A549 (cell line): ENCODE results near the gene CIAPIN1. TPM values are rescaled to one million over a fixed set of nuclear protein-coding genes. Genes with fewer than 3 reads are reported as not detected.

Experiments
- ATAC-seq, 2 experiments: fragments of 200-7000 bp in 1 of 2; fragments of >200 bp in 1 of 2; cut with Nextera tagmentation in 1 of 2; cut with Tn5 transposase in 1 of 2; 3 replicates each; pipeline versions ENCODE4 v1.8.0 to v1.9.1; 2018 to 2020; ENCODE audit warnings: mild to moderate bottlenecking in 1 of 2, moderate library complexity in 1 of 2
- CTCF ChIA-PET: fragments of 300-600 bp; sonication (Branson Sonifier 250); formaldehyde crosslinking; extraction: SDS; loops from one replicate; lab custom pipeline; 2021; ENCODE audit warnings: antibody characterized with exemption, inconsistent platforms; lab: Yijun Ruan, JAX
- POLR2A ChIA-PET: fragments of 350-600 bp; formaldehyde crosslinking; extraction: SDS; loops from one replicate; lab custom pipeline; 2021; ENCODE audit warnings: antibody characterized with exemption, inconsistent platforms; lab: Yijun Ruan, JAX
- DNase-seq, 2 experiments: peaks; one replicate each; pipeline versions ENCODE4 v3.0.0 to v3.0.0-alpha.2; 2011 to 2016; ENCODE audit warnings: low read depth in 1 of 2, low spot score in 1 of 2
- FAIRE-seq: peaks from 2 replicates; lab custom pipeline; 2011; peaks lifted over from hg19 to GRCh38; lab: Jason Lieb, UNC
- H3K27ac ChIP-seq, 2 experiments: fragments of >200 bp; sonication (Bioruptor Twin); formaldehyde crosslinking; 3 replicates each; pipeline ENCODE4 v1.5.1; 2016 to 2017
- H3K4me1 ChIP-seq: fragments of >200 bp; sonication (Bioruptor Twin); formaldehyde crosslinking; 3 replicates; pipeline ENCODE4 v1.6.1; 2016
- H3K4me2 ChIP-seq: fragments of >200 bp; sonication (Bioruptor Twin); formaldehyde crosslinking; 3 replicates; pipeline ENCODE4 v1.6.1; 2016
- H3K4me3 ChIP-seq: fragments of >200 bp; sonication (Bioruptor Twin); formaldehyde crosslinking; 3 replicates; pipeline ENCODE4 v1.5.1; 2016
- H3K9me3 ChIP-seq: fragments of >200 bp; sonication (Bioruptor Twin); formaldehyde crosslinking; 3 replicates; pipeline ENCODE4 v1.6.1; 2016
- CBX2 ChIP-seq: fragments of 200-600 bp; sonication (generic); IDR thresholded peaks from 2 replicates; pipeline ENCODE4 v1.6.1; 2016; ENCODE audit warnings: low read depth, mild to moderate bottlenecking, borderline replicate concordance
- CBX8 ChIP-seq: fragments of 200-600 bp; sonication (generic); IDR thresholded peaks from 2 replicates; pipeline ENCODE4 v1.6.1; 2016
- CHD2 ChIP-seq: fragments of 150-350 bp; IDR thresholded peaks from 2 replicates; pipeline ENCODE4 v1.6.1; 2014; ENCODE audit warnings: low read length; ENCODE audit not compliant: partially characterized antibody
- ELK1 ChIP-seq: fragments of 150-350 bp; IDR thresholded peaks from 2 replicates; pipeline ENCODE4 v1.6.1; 2014; ENCODE audit warnings: low read depth, mild to moderate bottlenecking, low read length
- EP300 ChIP-seq, 2 experiments: fragments of >200 bp; sonication (Bioruptor Twin); formaldehyde crosslinking; IDR thresholded peaks; 2 replicates in 1 of 2; 3 replicates in 1 of 2; pipeline ENCODE4 v1.6.1; 2016 to 2017
- GATA3 ChIP-seq: IDR thresholded peaks from 2 replicates; pipeline ENCODE4 v1.6.1; 2012; ENCODE audit warnings: borderline replicate concordance
- HES2 ChIP-seq: fragments of >200 bp; sonication (Bioruptor Twin); formaldehyde crosslinking; IDR thresholded peaks from 2 replicates; pipeline ENCODE4 v1.6.1; 2016
- HEYL ChIP-seq: fragments of 250-450 bp; sonication (Bioruptor Pico); IDR thresholded peaks from 2 replicates; pipeline ENCODE4 v1.8.0; 2021; ENCODE audit warnings: mild to moderate bottlenecking, moderate library complexity
- KDM1A ChIP-seq: fragments of 200-600 bp; sonication (generic); IDR thresholded peaks from 2 replicates; pipeline ENCODE4 v1.6.1; 2016; ENCODE audit warnings: low read depth, mild to moderate bottlenecking
- KDM5A ChIP-seq: fragments of 200-600 bp; sonication (generic); IDR thresholded peaks from 2 replicates; pipeline ENCODE4 v1.6.1; 2016; ENCODE audit warnings: antibody characterized with exemption, mild to moderate bottlenecking
- MAFK ChIP-seq: fragments of 450-650 bp; IDR thresholded peaks from 2 replicates; pipeline ENCODE4 v1.6.1; 2014; ENCODE audit not compliant: partially characterized antibody
- MAX ChIP-seq: IDR thresholded peaks from 2 replicates; pipeline ENCODE4 v1.6.1; 2012
- MYC ChIP-seq: IDR thresholded peaks from 2 replicates; pipeline ENCODE4 v1.6.1; 2012; ENCODE audit warnings: mild to moderate bottlenecking, inconsistent platforms, low read length, improper control_type of control experiment, borderline replicate concordance
- NFE2L2 ChIP-seq: fragments of 150-350 bp; conservative IDR thresholded peaks from 2 replicates; pipeline ENCODE4 v1.6.1; 2014; ENCODE audit warnings: low read length
- NPAS2 ChIP-seq: fragments of 250-450 bp; sonication (Bioruptor Pico); IDR thresholded peaks from 2 replicates; pipeline ENCODE4 v1.8.0; 2022; ENCODE audit warnings: mild to moderate bottlenecking, moderate library complexity, borderline replicate concordance
- NR3C1 ChIP-seq: fragments of >200 bp; sonication (Bioruptor Twin); formaldehyde crosslinking; IDR thresholded peaks from 3 replicates; pipeline ENCODE4 v1.6.1; 2017
- REST ChIP-seq: fragments of 200-600 bp; sonication (generic); IDR thresholded peaks from 2 replicates; pipeline ENCODE4 v1.6.1; 2016; ENCODE audit warnings: antibody characterized with exemption, mild to moderate bottlenecking, moderate library complexity
- RNF2 ChIP-seq: fragments of 200-600 bp; sonication (generic); IDR thresholded peaks from 2 replicates; pipeline ENCODE4 v1.6.1; 2016; ENCODE audit warnings: low read depth, mild to moderate bottlenecking, antibody characterized with exemption, moderate library complexity, borderline replicate concordance
- SREBF2 ChIP-seq: fragments of 450-650 bp; IDR thresholded peaks from 2 replicates; pipeline ENCODE4 v1.6.1; 2014; ENCODE audit warnings: mild to moderate bottlenecking, moderate library complexity
- TFCP2L1 ChIP-seq: fragments of 250-450 bp; sonication (Bioruptor Pico); IDR thresholded peaks from 2 replicates; pipeline ENCODE4 v1.5.0; 2021; ENCODE audit warnings: mild to moderate bottlenecking
- ZC3H11A ChIP-seq: fragments of 450-650 bp; IDR thresholded peaks from 2 replicates; pipeline ENCODE4 v1.6.1; 2014; ENCODE audit warnings: antibody characterized with exemption, mild to moderate bottlenecking
- ZSCAN20 ChIP-seq: fragments of 250-450 bp; sonication (Bioruptor Pico); IDR thresholded peaks from 2 replicates; pipeline ENCODE4 v1.8.0; 2022; ENCODE audit warnings: mild to moderate bottlenecking, moderate library complexity
- WGBS: methylation state at CpG from one replicate; pipeline ENCODE4 v1.1.6; 2017; ENCODE audit errors: missing lambda C conversion rate; 5-methylcytosine and 5-hydroxymethylcytosine counted together
- polyA plus RNA-seq, 4 experiments: library from polyadenylated mRNA; depleted of rRNA in 3 of 4; stranded (reverse); fragments of >200 nt; fragmentation: RNase III in 1 of 4; extraction: RNeasy Plus Mini Kit Qiagen cat#74134 plus additional on column Dnase treatment in 1 of 4; gene quantifications; 2 replicates in 3 of 4; 3 replicates in 1 of 4; pipeline ENCODE4 v1.2.3, GENCODE V29; 2011 to 2017

CIAPIN1 gene
- polyA plus RNA-seq, 2 of the 4 experiments (the other 2 are of a cell fraction) = 71.5 to 101 TPM

GRCh38 chr16:57386381-57386951, 60.7 kb downstream of the CIAPIN1 start:
- Histone ChIP-seq H3K4me2 (no peak overlapping the region), H3K4me1 (peaks cover 24% of the 10 kb centered on the region), H3K4me3 (no peak overlapping the region), H3K27ac (no peak overlapping the region), H3K9me3 (no peaks in the 10 kb centered on the region)
- ATAC-seq = no peak
- ChIA-PET CTCF (interaction anchor here (0.8 to 1.9 kb wide), 8 partner anchors 9 to 133 kb away, joined by 3 to 6 read pairs (median 4); no protein-coding TSS in a partner anchor), POLR2A (no interaction called here)
- 93% methylated on average over 5 of the region's 5 CpGs for WGBS
- FAIRE-seq = no peak
- no peak for DNase-seq
- TF ChIP-seq HES2 (no peak), RNF2 (no peak), HEYL (CRISPR knock-in tag) (no peak), MYC (no peak), CHD2 (no peak), SREBF2 (no peak), NPAS2 (CRISPR knock-in tag) (no peak), EP300 (IDR thresholded peaks at IDR 0.05) (no peak), REST (no peak), ELK1 (no peak), ZC3H11A (no peak), NFE2L2 (no peak), KDM1A (no peak), CBX8 (no peak), KDM5A (no peak), MAFK (no peak), ZSCAN20 (CRISPR knock-in tag) (no peak), CBX2 (no peak), GATA3 (no peak), MAX (no peak)

GRCh38 chr16:57385083-57385482, 62.1 kb downstream of the CIAPIN1 start:
- POLR2A ChIA-PET = no interaction called here
- H3K4me2 ChIP-seq = no peak overlapping the region
- H3K9me3 ChIP-seq = no peaks in the 10 kb centered on the region
- DNase-seq (no peak), FAIRE-seq (no peak), ATAC-seq (no peak)
- H3K4me1 ChIP-seq = peaks cover 34% of the 10 kb centered on the region
- no peak overlapping the region for H3K4me3 ChIP-seq
- 65% methylated on average over 5 of the region's 5 CpGs for WGBS
- H3K27ac ChIP-seq = no peak overlapping the region
- CTCF ChIA-PET = interaction anchor here (0.9 to 1.9 kb wide), 3 partner anchors 10 to 134 kb away, joined by 3 to 6 read pairs (median 5); no protein-coding TSS in a partner anchor
- TF ChIP-seq NR3C1 = no peak
- TF ChIP-seq RNF2 = no peak
- TF ChIP-seq TFCP2L1 (CRISPR knock-in tag) = no peak
